GM21526 (cell line): ENCODE measurements around the gene DDI2.
A peak's percentile ranks its signal among the peaks of the same experiment; 100 is the strongest.

Experiments used
- ATAC-seq: cut with Tn5 transposase; IDR thresholded peaks from one replicate; pipeline ENCODE4 v1.9.1; 2021; ENCODE audit warnings: moderate library complexity; ENCODE audit not compliant: unreplicated experiment, low FRiP score

The DDI2 gene

GRCh38 chr1:15676010-15676409 is 58.8 kb downstream of the DDI2 start:
- ATAC-seq, result no peak

GRCh38 chr1:15676688-15677661 is 59.7 kb downstream of the DDI2 start:
- no peak for ATAC-seq

GRCh38 chr1:15678578-15678977 is 61.3 kb downstream of the DDI2 start:
- ATAC-seq, result no peak

- ATAC-seq, result no peak
These were observed 62.9 kb downstream of the DDI2 start for GRCh38 chr1:15680131-15680530.

- ATAC-seq, result no peak
These were observed 63.5 kb downstream of the DDI2 start for GRCh38 chr1:15680561-15681348.

- no peak for ATAC-seq
These were observed 64.4 kb downstream of the DDI2 start for GRCh38 chr1:15681349-15682292.

GRCh38 chr1:15682936-15683341 is 65.7 kb downstream of the DDI2 start:
- ATAC-seq, result no peak

GRCh38 chr1:15683345-15684039 is 66.2 kb downstream of the DDI2 start:
- no peak for ATAC-seq

- ATAC-seq, result no peak
These were observed 66.8 kb downstream of the DDI2 start, which contains the start of gene PLEKHM2 for GRCh38 chr1:15684042-15684461. TSS of gene PLEKHM2 (plus strand) at chr1:15684320. CDS start at chr1:15684559, 239 bp downstream.

GRCh38 chr1:15684468-15685291 is 67.4 kb downstream of the DDI2 start:
- no peak for ATAC-seq

GRCh38 chr1:15685820-15686219 is 68.6 kb downstream of the DDI2 start:
- no peak for ATAC-seq

GRCh38 chr1:15687446-15687845 is 70.2 kb downstream of the DDI2 start:
- no peak for ATAC-seq

- ATAC-seq, result no peak
These were observed 73.1 kb downstream of the DDI2 start for GRCh38 chr1:15690317-15690716.

GRCh38 chr1:15691434-15692032 is 74.3 kb downstream of the DDI2 start:
- ATAC-seq, result no peak

- ATAC-seq, result no peak
These were observed 74.9 kb downstream of the DDI2 start for GRCh38 chr1:15692121-15692682.

- no peak for ATAC-seq
These were observed 76.1 kb downstream of the DDI2 start for GRCh38 chr1:15693371-15693770.

GRCh38 chr1:15696956-15697521 is 79.8 kb downstream of the DDI2 start:
- peak; percentile 88 for ATAC-seq

GRCh38 chr1:15698201-15698600 is 80.9 kb downstream of the DDI2 start:
- ATAC-seq, result no peak
